HG02973 (cell line): ENCODE data around the gene FLVCR2.
A peak's percentile ranks its signal among the peaks of the same experiment; 100 is the strongest.

Source experiments
- ATAC-seq: cut with Tn5 transposase; IDR thresholded peaks from one replicate; pipeline ENCODE4 v1.9.1; 2021; ENCODE audit warnings: moderate library complexity; ENCODE audit not compliant: unreplicated experiment

FLVCR2 gene

GRCh38 chr14:75554482-75554881 lies 23.9 kb upstream of the FLVCR2 start:
- no peak for ATAC-seq

DNA sequence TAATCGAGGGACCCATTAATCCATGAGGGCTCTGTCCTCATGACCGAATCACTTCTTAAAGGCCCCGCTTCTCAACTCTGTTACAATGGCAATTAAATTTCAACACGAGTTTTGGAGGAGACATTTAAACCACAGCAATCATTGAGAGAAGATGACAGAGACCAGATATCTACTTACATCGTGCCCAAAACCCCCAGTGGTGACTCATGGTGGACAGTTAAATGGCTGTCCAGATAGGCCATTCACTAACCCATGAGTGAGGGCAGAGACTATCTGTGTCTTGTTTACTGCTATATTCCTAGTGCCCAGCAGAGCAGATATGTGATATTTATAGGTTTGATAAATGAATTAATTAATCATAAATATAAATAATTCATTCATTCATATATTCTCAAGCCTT lies 20.0 kb upstream of the FLVCR2 start:
- no peak for ATAC-seq

- ATAC-seq = no peak
Measured at GRCh38 chr14:75559045-75559444, 19.4 kb upstream of the FLVCR2 start.

GRCh38 chr14:75559451-75560222 lies 18.8 kb upstream of the FLVCR2 start:
- ATAC-seq = no peak

- peak; percentile 52 for ATAC-seq
Measured at GRCh38 chr14:75561013-75561432, 17.4 kb upstream of the FLVCR2 start.

DNA sequence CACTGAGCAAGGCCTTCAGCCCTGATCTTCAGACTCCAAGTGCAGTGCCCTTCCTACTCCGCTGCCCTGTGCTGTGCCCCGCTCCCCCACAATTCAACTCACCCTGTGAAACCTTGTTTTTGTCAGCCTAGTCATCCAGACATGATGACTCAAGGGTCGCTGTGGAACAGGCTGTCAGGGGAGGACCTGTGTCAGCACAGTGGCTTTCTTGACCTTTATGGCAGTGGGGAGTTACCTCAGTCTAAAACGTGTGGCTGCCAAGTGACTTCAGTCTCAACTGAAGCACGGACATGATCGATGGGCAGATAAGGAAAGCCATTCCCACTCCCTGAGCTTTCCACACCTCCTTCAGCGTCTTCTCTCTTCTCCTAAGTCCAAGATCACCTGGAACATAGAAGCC lies 16.3 kb upstream of the FLVCR2 start:
- no peak for ATAC-seq

DNA sequence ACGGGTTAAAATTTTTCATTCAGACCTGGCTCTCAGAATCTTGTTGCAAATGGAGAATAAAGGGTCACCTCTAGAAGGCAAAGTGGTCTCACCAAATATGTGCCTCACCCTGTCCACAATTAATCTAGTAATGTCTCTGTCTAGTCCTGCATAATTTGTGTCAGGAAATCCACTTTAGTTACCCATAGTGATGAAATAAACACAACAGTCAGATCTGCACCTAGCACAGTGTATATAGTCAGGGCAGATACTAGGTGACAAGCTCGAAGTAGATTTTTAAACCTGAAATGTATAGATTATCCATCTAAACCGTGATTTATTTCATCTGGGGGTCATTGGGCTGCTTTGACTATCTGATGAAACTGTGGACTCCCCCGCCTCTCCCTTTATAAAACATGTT lies 15.9 kb upstream of the FLVCR2 start:
- no peak for ATAC-seq

- ATAC-seq = no peak
Measured at GRCh38 chr14:75563931-75564330, 14.5 kb upstream of the FLVCR2 start.

- ATAC-seq = no peak
Measured at GRCh38 chr14:75565056-75565455, 13.4 kb upstream of the FLVCR2 start.

DNA sequence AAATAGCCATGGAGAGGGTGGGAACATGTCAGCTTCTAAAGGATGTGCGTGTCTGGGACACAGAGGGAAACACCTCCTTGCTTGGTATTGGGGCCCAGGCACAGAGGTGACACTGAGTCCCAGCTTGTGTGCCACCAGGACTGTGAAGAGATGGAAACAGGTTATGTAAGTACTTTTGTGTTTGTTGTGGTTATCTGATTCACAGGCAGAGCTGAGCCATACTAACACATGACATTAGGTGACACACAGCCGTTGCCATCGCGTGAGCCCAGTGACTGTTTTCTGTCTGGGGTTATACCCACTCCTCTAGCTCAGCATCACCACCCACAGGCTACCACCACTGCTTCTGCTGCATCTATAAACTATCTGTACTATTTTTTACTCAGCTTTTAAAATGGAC lies 12.1 kb upstream of the FLVCR2 start:
- ATAC-seq = no peak

GRCh38 chr14:75566752-75567151 lies 11.7 kb upstream of the FLVCR2 start:
- ATAC-seq = no peak

GRCh38 chr14:75568140-75568539 lies 10.3 kb upstream of the FLVCR2 start:
- ATAC-seq = no peak

- ATAC-seq = no peak
Measured at GRCh38 chr14:75568791-75569190, 9.6 kb upstream of the FLVCR2 start.

DNA sequence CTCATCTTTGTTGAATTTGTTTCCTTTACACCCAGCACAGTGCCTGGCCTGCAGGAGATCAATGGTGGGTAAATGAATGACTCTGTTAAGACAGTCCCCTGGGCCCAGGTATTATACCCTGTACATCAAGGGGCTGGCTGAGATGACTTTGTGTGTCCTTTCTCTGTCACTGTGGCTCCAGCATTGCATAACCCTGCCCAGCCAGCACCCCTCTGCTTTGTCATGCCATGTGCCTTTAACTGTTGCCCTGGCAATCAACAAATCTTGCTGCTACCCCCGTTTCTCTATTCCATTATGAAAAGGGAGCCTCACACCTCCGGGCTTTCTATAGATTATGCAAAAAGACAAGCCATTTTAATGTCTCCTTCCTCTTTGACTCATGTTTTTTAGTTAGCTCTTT lies 7.6 kb upstream of the FLVCR2 start:
- ATAC-seq = no peak

GRCh38 chr14:75572104-75572503 lies 6.3 kb upstream of the FLVCR2 start:
- ATAC-seq = no peak

DNA sequence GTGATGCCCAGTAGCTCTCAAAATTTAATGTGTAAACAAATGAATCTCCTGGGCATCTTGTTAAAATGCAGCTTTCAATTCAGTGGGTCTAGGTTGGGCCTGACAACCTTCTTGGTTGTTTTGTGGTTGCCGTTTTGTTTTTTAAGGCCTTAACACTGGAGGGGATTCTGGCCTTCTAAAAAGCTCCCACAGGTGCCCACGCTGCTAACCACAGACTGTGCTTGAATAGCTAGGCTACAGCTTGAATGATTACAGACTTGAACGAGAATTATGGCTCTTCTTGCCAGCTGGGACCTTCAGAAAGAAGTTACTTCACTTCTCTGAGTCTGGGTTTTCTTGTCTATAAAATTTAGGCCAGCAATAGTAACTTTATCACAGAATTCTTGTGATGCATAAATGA lies 1.3 kb upstream of the FLVCR2 start:
- ATAC-seq = no peak

DNA sequence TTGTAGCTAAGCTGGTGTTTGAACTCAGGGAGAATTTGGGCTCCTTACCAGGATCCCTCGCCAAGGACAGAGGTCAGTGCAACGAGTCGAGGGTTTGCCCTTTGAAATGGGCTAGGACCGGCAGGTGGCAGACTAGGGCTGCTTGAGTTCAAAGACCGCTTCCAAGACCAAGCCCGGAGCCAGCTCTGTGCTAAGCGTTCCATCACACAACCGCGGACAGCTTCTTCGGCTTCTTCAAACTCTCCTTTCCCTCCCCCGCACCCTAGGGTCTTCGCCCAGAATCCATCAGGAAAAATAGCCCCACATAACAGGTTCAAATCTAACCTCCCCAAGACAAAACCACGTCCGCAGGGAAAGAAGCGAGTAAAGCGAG lies 705 bp upstream of the FLVCR2 start:
- peak; percentile 68 for ATAC-seq

DNA sequence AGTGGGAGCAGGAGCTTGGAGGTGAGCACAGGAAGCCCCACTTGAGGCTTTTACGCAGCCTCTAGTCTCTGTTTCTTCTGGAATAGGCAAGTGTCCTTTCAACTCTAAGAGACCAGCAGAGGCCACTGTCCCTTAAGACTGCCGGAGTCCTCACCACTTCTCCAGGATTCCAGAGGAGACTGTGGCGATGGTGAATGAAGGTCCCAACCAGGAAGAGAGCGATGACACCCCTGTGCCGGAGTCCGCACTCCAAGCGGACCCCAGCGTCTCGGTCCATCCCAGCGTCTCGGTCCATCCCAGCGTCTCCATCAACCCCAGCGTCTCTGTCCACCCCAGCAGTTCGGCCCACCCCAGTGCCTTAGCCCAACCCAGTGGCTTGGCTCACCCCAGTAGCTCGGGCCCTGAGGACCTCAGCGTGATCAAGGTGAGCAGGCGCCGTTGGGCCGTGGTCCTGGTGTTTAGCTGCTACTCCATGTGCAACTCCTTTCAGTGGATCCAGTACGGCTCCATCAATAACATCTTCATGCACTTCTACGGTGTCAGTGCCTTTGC lies 442 bp downstream of the FLVCR2 start:
- ATAC-seq = no peak

- no peak for ATAC-seq
Measured at GRCh38 chr14:75579338-75579864, 981 bp downstream of the FLVCR2 start.

DNA sequence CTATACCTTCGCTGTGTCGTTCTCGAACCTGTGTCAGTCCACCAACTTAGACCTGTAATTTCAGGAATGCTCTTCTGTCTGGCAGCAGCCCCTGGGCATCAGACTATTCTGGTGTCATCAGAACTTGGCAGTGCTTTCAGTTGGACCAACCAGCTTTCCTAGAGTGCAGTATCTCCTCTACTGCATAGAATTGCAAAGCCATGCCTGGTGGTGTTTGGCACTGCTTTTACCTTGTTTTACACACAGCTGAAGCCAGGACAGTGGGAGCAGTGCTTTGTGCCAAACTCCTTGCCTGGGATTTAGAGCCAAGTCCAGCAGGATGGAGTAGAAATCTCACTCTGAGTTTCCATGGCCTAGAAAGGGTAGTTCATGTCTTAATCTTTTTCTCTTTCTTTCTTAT lies 1.5 kb downstream of the FLVCR2 start:
- ATAC-seq = no peak

GRCh38 chr14:75587388-75587787 lies 9.0 kb downstream of the FLVCR2 start:
- ATAC-seq = no peak

- ATAC-seq = no peak
Measured at GRCh38 chr14:75589931-75590330, 11.5 kb downstream of the FLVCR2 start.
